Fibroblast of villous mesenchyme (primary cell): ENCODE results near the gene OLIG3. TPM values are rescaled to one million over a fixed set of nuclear protein-coding genes. Genes with fewer than 3 reads are reported as not detected.

Experiments used
- DNase-seq: peaks from one replicate; pipeline ENCODE4 v3.0.0-alpha.2; 2010; ENCODE audit warnings: low read depth
- H3K4me3 ChIP-seq: 2 replicates; pipeline ENCODE4 v1.5.1; 2011; ENCODE audit warnings: low read depth, mild to moderate bottlenecking, low read length
- total RNA-seq: library from RNA; depleted of rRNA; stranded (reverse); fragments of >200 nt; gene quantifications from 2 replicates; pipeline ENCODE4 v1.2.3, GENCODE V29; 2012
- TF ChIP-seq, protein P1 (sequence below): IDR thresholded peaks from 2 replicates; pipeline ENCODE4 v1.5.1; 2012; ENCODE audit warnings: low read depth, mild to moderate bottlenecking, low read length; ENCODE audit not compliant: insufficient read depth

The OLIG3 gene
- total RNA-seq, 1 donor, result not detected

- TF ChIP-seq, protein P1, sequence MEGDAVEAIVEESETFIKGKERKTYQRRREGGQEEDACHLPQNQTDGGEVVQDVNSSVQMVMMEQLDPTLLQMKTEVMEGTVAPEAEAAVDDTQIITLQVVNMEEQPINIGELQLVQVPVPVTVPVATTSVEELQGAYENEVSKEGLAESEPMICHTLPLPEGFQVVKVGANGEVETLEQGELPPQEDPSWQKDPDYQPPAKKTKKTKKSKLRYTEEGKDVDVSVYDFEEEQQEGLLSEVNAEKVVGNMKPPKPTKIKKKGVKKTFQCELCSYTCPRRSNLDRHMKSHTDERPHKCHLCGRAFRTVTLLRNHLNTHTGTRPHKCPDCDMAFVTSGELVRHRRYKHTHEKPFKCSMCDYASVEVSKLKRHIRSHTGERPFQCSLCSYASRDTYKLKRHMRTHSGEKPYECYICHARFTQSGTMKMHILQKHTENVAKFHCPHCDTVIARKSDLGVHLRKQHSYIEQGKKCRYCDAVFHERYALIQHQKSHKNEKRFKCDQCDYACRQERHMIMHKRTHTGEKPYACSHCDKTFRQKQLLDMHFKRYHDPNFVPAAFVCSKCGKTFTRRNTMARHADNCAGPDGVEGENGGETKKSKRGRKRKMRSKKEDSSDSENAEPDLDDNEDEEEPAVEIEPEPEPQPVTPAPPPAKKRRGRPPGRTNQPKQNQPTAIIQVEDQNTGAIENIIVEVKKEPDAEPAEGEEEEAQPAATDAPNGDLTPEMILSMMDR, result no peak
- H3K4me3 ChIP-seq, result no peak overlapping the region
- no peak for DNase-seq
Observed at GRCh38 chr6:137487181-137487868, 6.9 kb downstream of the OLIG3 start.

- TF ChIP-seq, protein P1, result no peak
- DNase-seq, result no peak
Observed at GRCh38 chr6:137486416-137486815, 7.8 kb downstream of the OLIG3 start.

DNA sequence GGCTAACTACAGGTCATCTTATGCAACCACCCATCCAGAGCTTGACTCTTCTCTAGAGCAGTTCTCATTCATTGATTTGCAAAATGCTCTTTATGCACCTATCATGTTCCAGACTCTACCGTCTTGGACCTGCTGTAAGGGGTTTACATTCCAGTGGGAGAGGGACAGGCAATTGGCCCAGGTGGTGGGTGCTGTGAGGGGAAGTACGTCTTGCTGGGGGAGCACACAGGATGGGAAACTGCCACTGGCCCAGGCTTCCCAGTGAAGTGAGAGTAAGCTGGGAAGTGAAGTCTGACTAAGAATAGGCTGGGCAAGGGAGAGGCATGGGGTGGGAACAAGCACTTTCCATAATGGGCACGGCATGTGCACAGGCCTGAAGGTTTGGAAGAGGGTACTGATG lies 13.8 kb downstream of the OLIG3 start:
- H3K4me3 ChIP-seq, result no peak overlapping the region
- TF ChIP-seq, protein P1, result no peak
- no peak for DNase-seq

More at GRCh38 chr6:137486416-137486815, 7.8 kb downstream of the OLIG3 start:
- H3K4me3 ChIP-seq, result no peak overlapping the region

GRCh38 chr6:137475103-137475502 lies 19.1 kb downstream of the OLIG3 start:
- no peak overlapping the region for H3K4me3 ChIP-seq
- TF ChIP-seq, protein P1, result peak; percentile 13
- no peak for DNase-seq

DNA sequence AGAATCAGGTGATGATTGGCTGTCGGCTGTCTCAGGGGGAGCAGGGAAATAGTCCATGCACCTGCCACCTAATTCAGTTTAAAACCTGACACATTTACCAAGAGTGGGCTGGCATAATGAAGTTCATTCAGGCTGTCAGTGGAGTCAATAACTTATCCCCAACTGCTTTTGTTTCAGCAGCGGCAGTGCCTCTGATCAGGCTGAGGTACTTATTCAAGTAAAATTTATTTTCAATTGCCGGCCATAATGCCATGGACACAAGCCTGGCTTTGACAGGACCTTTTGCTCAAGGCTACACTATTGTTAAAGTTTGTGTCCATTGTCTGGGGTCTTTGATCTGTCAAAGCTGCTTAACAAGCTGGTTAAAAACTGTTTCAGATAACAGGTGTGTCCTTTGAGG lies 20.6 kb downstream of the OLIG3 start:
- TF ChIP-seq, protein P1, result no peak
- no peak for DNase-seq
- H3K4me3 ChIP-seq, result no peak overlapping the region

- TF ChIP-seq, protein P1, result no peak
- DNase-seq, result no peak
Observed at GRCh38 chr6:137472641-137473137, 21.5 kb downstream of the OLIG3 start.

More at GRCh38 chr6:137472641-137473137, 21.5 kb downstream of the OLIG3 start:
- H3K4me3 ChIP-seq, result no peak overlapping the region
